Natural killer cell treated with Interleukin-12 subunit alpha and Interleukin-12 subunit beta and Interleukin-15 and Interleukin-18, amount 100 ng/mL, for 72 hours (primary cell): ENCODE results near the gene PCDH1. TPM values are rescaled to one million over a fixed set of nuclear protein-coding genes. Genes with fewer than 3 reads are reported as not detected.
"Not testable (repeated sequence)": the region's sequence is repeated elsewhere in the genome, so short reads cannot be mapped to it uniquely, and the experiment has no call there.

ENCODE experiments used
- ATAC-seq, 2 donors: fragments of 150-1000 bp; cut with Tn5 transposase in 1 of 2; sonication (Bioruptor Pico), chemical (Tn5 transposase) in 1 of 2; 2 replicates each; pipeline ENCODE4 v1.10.0; 2021
- DNase-seq: peaks from one replicate; pipeline ENCODE4 v3.0.0; 2022; ENCODE audit warnings: low spot score
- H3K27ac Mint-ChIP-seq, 2 donors: 1 replicate in 1 of 2; 2 replicates in 1 of 2; pipeline ENCODE4 v1.8.0; 2022; ENCODE audit warnings: mixed read lengths in 2 of 2, mild to moderate bottlenecking in 1 of 2, moderate library complexity in 1 of 2
- H3K27me3 Mint-ChIP-seq, 2 donors: 1 replicate in 1 of 2; 2 replicates in 1 of 2; pipeline ENCODE4 v1.8.0; 2022; ENCODE audit warnings: mixed read lengths in 2 of 2
- H3K36me3 Mint-ChIP-seq: one replicate; pipeline ENCODE4 v1.8.0; 2022; ENCODE audit warnings: mixed read lengths
- H3K4me1 Mint-ChIP-seq, 2 donors: 1 replicate in 1 of 2; 2 replicates in 1 of 2; pipeline ENCODE4 v1.8.0; 2022; ENCODE audit warnings: low read depth in 2 of 2, mixed read lengths in 2 of 2, mild to moderate bottlenecking in 1 of 2
- H3K4me3 Mint-ChIP-seq: one replicate; pipeline ENCODE4 v1.8.0; 2022; ENCODE audit warnings: mixed read lengths
- H3K9me3 Mint-ChIP-seq: 2 replicates; pipeline ENCODE4 v1.8.0; 2022; ENCODE audit warnings: mixed read lengths
- total RNA-seq, 2 donors: library from RNA; stranded (reverse); gene quantifications; one replicate each; pipeline ENCODE4 v1.2.3, GENCODE V29; 2022

The PCDH1 gene
- total RNA-seq, 2 donors from 2014 or later: 1.8 to 5.9 TPM

DNA sequence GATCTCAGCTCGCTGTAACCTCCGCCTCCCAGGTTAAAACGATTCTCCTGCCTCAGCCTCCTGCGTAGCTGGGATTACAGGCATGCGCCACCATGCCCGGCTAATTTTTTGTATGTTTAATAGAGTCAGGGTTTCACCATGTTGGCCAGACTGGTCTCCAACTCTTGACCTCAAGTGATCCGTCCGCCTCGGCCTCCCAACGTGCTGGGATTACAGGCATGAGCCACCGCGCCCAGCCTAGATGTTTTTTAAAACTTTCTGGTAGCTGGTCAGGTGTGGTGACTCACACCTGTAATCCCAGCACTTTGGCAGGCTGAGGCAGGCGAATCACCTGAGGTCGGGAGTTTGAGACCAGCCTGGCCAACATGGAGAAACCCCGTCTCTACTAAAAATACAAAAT, 57.5 kb downstream of the PCDH1 start:
- H3K4me3 Mint-ChIP-seq, H3K9me3 Mint-ChIP-seq, H3K27ac Mint-ChIP-seq, DNase-seq, ATAC-seq, H3K36me3 Mint-ChIP-seq, H3K4me1 Mint-ChIP-seq: not testable (repeated sequence)
- peaks cover 0 to 14% of the 10 kb centered on the region in 2 donors for H3K27me3 Mint-ChIP-seq

- H3K36me3 Mint-ChIP-seq: no peaks in the 10 kb centered on the region
- H3K27ac Mint-ChIP-seq: no peak overlapping the region
- H3K4me1 Mint-ChIP-seq: no peaks in the 10 kb centered on the region
- no peak overlapping the region for H3K4me3 Mint-ChIP-seq
- DNase-seq: no peak
- H3K9me3 Mint-ChIP-seq: no peaks in the 10 kb centered on the region
- peaks cover 0 to 12% of the 10 kb centered on the region in 2 donors for H3K27me3 Mint-ChIP-seq
- no peak for ATAC-seq
Observed at GRCh38 chr5:141817631-141818030, 60.6 kb downstream of the PCDH1 start.

- Mint-ChIP-seq H3K36me3 (no peaks in the 10 kb centered on the region), H3K4me1 (no peaks in the 10 kb centered on the region), H3K27me3 (peaks cover 7 to 17% of the 10 kb centered on the region in 2 donors), H3K9me3 (no peaks in the 10 kb centered on the region), H3K27ac (no peak overlapping the region), H3K4me3 (no peak overlapping the region)
- no peak for DNase-seq
- ATAC-seq: no peak
Observed at GRCh38 chr5:141816598-141817399, 61.4 kb downstream of the PCDH1 start.

DNA sequence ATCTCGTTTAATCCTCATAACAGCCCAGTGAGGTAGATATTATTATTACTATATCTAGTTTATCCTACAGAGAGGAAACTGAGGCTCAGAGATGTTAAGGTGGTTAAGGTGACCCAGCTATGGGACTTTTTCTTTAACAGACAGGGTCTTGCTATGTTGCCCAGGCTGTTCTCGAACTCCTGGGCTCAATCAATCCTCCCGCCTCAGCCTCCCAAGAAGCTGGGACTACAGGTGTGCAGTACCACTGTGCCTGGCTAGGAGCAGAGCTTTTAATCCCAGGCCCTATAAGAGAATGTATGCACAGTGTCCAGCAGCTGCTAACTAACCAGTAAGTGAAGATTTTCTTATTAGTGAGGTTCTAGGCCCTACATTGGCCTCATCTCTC, 62.4 kb downstream of the PCDH1 start:
- Mint-ChIP-seq H3K9me3 (no peaks in the 10 kb centered on the region), H3K4me3 (no peak overlapping the region), H3K27ac (no peak overlapping the region), H3K4me1 (peaks cover 0 to 5% of the 10 kb centered on the region in 2 donors), H3K36me3 (no peaks in the 10 kb centered on the region), H3K27me3 (peaks cover 17 to 25% of the 10 kb centered on the region in 2 donors)
- ATAC-seq: no peak
- DNase-seq: no peak

DNA sequence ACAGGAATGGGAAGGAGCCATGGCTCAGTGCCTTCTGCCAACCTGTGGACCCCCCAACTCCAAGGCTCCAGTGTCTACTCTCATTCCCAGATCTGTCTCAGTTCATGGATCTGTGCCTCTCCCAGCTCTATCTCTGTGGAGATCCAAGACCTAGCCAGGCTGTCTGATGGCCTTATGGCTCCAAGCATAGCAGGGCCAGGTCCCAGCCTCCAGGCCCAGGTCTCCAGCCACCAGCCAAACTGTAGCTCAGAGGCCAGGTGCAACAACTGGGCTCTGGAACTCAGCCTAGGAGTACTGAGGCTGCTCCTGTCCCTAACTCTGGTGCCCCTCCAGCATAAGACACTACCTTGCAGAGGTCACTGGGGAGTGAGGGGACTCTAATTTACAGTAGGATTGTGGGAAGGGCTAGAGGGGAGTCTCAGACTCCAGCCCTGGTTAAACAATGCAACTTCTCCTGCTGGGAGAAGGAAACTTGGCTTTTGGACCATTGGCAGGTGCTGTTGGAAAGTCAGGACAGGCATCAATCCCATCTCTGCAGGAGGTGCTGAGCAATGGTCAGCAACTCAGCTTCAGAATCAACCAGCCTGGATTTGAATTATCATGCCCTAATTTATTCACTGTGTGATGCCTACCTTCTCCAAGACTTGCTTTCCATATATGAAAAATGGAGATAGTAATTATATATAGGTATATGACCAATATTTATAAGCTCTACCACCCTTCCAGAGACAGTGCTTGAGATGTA, 63.0 kb downstream of the PCDH1 start:
- Mint-ChIP-seq H3K4me3 (no peak overlapping the region), H3K9me3 (no peaks in the 10 kb centered on the region), H3K4me1 (peaks cover 0 to 5% of the 10 kb centered on the region in 2 donors), H3K36me3 (no peaks in the 10 kb centered on the region), H3K27ac (no peak overlapping the region), H3K27me3 (peaks cover 22 to 27% of the 10 kb centered on the region in 2 donors)
- ATAC-seq (no peak), DNase-seq (no peak)

DNA sequence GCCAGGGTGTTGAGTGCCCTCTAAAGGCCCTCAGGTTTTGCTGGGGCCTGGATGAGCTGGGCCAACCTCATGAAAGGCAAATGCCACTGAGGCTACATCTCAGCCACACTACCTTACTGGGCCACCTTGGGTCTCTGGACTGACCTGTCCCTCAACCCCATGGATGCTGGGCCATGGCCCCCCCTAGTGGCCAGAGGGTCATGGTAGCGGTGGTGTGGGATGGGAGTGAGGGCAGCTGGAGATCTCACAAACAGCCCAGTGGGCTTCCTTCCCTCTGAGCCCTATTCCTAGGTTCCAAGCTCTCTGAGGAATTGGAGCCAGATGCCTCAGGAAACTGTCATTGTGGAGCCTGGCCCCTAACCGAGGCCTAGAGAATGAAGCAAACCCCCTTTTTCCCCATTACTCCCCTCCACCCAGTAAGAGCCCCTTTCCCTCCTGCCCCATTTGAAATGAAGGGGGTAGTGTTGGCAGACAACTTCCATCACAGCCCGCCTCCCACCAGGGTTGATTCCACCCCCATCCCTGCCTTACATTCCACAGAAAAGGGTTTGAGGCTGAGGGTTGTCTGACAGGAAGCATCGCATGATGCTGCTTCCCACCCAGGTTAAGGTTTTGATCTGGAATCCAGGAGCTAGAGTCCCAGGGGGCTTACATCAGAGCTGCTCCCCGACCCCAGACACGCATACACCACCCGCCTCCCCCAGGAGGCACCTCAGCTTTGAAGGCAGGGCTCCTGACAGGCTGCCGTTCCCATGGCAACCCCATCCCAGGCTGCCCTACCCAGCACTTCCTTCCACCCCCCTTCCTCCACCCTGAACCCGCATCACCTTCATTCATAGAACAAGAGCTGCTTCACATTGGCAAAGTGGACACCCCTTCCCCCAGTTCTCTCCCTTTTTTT, 63.9 kb downstream of the PCDH1 start:
- ATAC-seq (peak; percentile 65 to 73), DNase-seq (peak; percentile 67)
- H3K27ac Mint-ChIP-seq: no peak overlapping the region
- peaks cover 0 to 5% of the 10 kb centered on the region in 2 donors for H3K4me1 Mint-ChIP-seq
- H3K36me3 Mint-ChIP-seq: no peaks in the 10 kb centered on the region
- no peak overlapping the region for H3K4me3 Mint-ChIP-seq
- no peaks in the 10 kb centered on the region for H3K9me3 Mint-ChIP-seq
- H3K27me3 Mint-ChIP-seq: peaks cover 23 to 26% of the 10 kb centered on the region in 2 donors

DNA sequence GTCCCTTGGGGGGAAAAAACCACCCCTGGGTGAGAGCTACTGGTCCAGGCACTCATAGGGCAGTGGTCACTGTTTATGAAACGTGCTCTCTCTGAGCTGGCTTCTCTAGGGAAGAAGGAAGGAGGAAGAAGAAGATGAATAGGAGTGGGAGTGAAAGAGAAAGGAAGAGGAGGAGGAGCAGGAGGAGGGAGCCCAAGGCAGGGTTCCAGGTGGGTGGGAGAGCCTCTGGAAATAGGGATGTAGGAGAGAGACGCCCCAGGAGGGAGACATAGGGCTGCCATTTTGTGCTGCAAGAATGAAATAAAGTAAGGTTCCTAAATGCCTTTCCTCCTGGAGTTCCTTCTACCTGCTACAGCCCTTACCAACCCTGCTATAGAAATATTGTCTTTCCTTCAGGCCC, 65.7 kb downstream of the PCDH1 start:
- no peak for ATAC-seq
- Mint-ChIP-seq H3K27ac (no peak overlapping the region), H3K27me3 (peaks cover 30 to 43% of the 10 kb centered on the region in 2 donors), H3K36me3 (no peaks in the 10 kb centered on the region), H3K4me3 (no peak overlapping the region), H3K4me1 (peaks cover 0 to 5% of the 10 kb centered on the region in 2 donors), H3K9me3 (no peaks in the 10 kb centered on the region)
- no peak for DNase-seq

DNA sequence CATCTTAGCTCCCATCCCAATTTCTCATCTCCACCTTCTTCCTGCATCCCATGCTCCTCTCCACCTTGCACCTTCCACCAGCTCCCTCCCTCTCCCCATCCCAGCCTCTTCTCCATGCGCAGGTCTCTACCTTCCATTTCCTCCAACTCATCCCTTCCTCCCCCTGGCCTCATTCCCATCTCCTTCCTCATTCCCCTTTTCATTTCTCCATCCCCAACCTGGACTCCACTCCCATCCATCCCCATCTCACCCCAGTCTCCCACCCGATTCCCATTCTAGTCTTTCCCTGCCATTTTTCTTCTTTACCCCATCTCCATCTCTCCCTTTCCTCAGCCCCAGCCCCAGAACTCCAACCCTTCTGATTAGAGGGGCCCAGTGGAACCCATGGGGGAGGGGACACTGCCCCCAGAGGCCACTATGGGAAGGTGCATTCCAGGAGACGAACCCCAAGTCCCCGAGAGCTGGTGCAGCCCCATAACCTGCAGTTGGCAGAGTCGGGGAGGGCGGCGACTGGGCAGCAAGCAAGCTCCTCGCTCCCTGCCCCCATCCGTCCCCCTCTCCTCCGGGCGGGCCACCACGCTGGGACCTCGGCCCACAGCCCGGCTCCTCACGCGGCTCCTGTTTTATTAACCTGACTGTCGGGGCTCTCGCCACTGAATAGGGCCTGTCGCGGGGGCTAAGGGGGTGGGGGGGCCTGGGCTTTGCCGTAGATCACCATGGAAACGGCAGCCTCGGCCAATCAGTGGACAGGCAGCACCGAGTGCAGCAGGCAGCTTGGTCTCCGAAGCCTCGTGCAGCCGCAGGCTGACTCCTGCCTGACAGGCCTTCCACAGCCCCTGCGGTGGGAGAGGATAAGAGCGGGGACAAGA, 66.7 kb downstream of the PCDH1 start:
- Mint-ChIP-seq H3K9me3 (no peaks in the 10 kb centered on the region), H3K36me3 (no peaks in the 10 kb centered on the region), H3K4me1 (peaks cover 0 to 5% of the 10 kb centered on the region in 2 donors), H3K27me3 (peaks cover 27 to 45% of the 10 kb centered on the region in 2 donors), H3K4me3 (no peak overlapping the region), H3K27ac (no peak overlapping the region)
- ATAC-seq: peak in 1 of 2 donors; percentile 64
- no peak for DNase-seq

GRCh38 chr5:141810702-141811101, 67.5 kb downstream of the PCDH1 start:
- ATAC-seq (no peak), DNase-seq (no peak)
- no peak overlapping the region for H3K4me3 Mint-ChIP-seq
- peaks cover 28 to 45% of the 10 kb centered on the region in 2 donors for H3K27me3 Mint-ChIP-seq
- no peaks in the 10 kb centered on the region for H3K9me3 Mint-ChIP-seq
- peaks cover 0 to 5% of the 10 kb centered on the region in 2 donors for H3K4me1 Mint-ChIP-seq
- H3K27ac Mint-ChIP-seq: no peak overlapping the region
- no peaks in the 10 kb centered on the region for H3K36me3 Mint-ChIP-seq

GRCh38 chr5:141809380-141810096, 68.7 kb downstream of the PCDH1 start:
- Mint-ChIP-seq H3K4me1 (peaks cover 0 to 5% of the 10 kb centered on the region in 2 donors), H3K9me3 (no peaks in the 10 kb centered on the region), H3K27ac (no peak overlapping the region), H3K27me3 (peaks cover 36 to 53% of the 10 kb centered on the region in 2 donors), H3K36me3 (no peaks in the 10 kb centered on the region), H3K4me3 (no peak overlapping the region)
- DNase-seq (no peak), ATAC-seq (no peak)

DNA sequence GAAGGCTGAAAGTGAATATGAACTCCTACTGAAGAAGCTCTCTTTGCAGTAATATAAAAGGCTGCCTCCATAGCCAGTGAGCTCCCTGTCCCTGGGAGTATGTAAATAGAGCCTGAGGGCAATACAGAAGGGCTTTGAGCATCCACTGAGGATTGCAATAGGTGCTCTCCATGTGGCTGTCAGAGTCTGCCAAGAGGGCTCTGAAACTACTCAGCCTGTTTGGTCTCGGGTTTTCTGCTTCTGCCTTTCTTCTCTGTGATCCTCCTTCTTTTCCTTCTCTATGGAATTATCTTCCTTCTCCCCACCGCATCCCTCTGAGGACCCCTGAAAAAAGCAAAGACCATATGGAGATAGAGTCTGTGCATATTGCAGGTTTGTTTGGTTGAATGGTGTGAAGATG, 69.4 kb downstream of the PCDH1 start:
- Mint-ChIP-seq H3K4me3 (no peak overlapping the region), H3K27me3 (peaks cover 40 to 60% of the 10 kb centered on the region in 2 donors), H3K9me3 (no peaks in the 10 kb centered on the region), H3K36me3 (no peaks in the 10 kb centered on the region), H3K27ac (no peak overlapping the region), H3K4me1 (peaks cover 0 to 5% of the 10 kb centered on the region in 2 donors)
- no peak for ATAC-seq
- no peak for DNase-seq

DNA sequence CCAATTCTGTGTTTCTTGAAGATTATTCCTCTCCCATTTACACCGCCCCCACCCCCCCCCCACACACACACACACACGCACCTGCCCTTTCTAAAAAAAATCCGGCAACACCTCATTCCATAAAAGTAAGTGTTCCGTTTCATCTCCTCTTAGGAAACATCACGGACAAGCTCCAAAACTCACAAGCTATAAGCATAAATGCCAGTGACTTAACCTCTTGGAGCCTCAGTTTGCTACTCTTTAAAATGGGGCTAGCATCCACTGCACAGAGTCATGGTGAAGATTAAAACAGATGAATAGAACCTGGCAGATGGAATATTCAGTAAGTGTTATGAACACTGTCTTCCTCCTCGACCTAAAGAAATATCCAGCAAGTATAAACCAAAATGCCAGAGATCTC, 70.5 kb downstream of the PCDH1 start:
- ATAC-seq: no peak
- H3K27ac Mint-ChIP-seq: no peak overlapping the region
- no peaks in the 10 kb centered on the region for H3K9me3 Mint-ChIP-seq

More for the DNA sequence above, 70.5 kb downstream of the PCDH1 start:
- Mint-ChIP-seq H3K36me3 (no peaks in the 10 kb centered on the region), H3K4me1 (peaks cover 0 to 5% of the 10 kb centered on the region in 2 donors), H3K4me3 (no peak overlapping the region), H3K27me3 (peaks cover 45 to 70% of the 10 kb centered on the region in 2 donors)
- DNase-seq: no peak
